ENCODE results near the gene RBMS1. TPM values are rescaled to one million over a fixed set of nuclear protein-coding genes. Genes with fewer than 3 reads are reported as not detected.
A peak's percentile ranks its signal among the peaks of the same experiment; 100 is the strongest.

RBMS1 gene
- total RNA-seq, 1 donor from 2014 or later, result 102 TPM

GRCh38 chr2:160322320-160322719, 171.3 kb downstream of the RBMS1 start:
- H3K4me1 ChIP-seq, result peaks cover 70% of the 10 kb centered on the region
- DNase-seq (no peak), ATAC-seq (no peak)
- TF ChIP-seq CTCF (IDR thresholded peaks at IDR 0.05), result no peak
- H3K27ac ChIP-seq, result no peak overlapping the region
- intact Hi-C loops (cut with DNase I), result no loop called here
- no peak overlapping the region for H3K4me3 ChIP-seq
- no peaks in the 10 kb centered on the region for H3K27me3 ChIP-seq
- no peaks in the 10 kb centered on the region for H3K36me3 ChIP-seq
- H3K9me3 ChIP-seq, result no peaks in the 10 kb centered on the region

- DNase-seq (no peak), ATAC-seq (peak; percentile 84)
- Histone ChIP-seq H3K4me3 (no peak overlapping the region), H3K36me3 (no peaks in the 10 kb centered on the region), H3K27me3 (no peaks in the 10 kb centered on the region), H3K4me1 (peaks cover 70% of the 10 kb centered on the region), H3K27ac (no peak overlapping the region), H3K9me3 (no peaks in the 10 kb centered on the region)
- TF ChIP-seq CTCF (IDR thresholded peaks at IDR 0.05), result no peak
- intact Hi-C loops (cut with DNase I), result no loop called here
These were observed 172.6 kb downstream of the RBMS1 start for GRCh38 chr2:160321006-160321405.

GRCh38 chr2:160319700-160320099, 173.9 kb downstream of the RBMS1 start:
- Histone ChIP-seq H3K4me1 (peaks cover 58% of the 10 kb centered on the region), H3K9me3 (no peaks in the 10 kb centered on the region), H3K27me3 (no peaks in the 10 kb centered on the region), H3K27ac (no peak overlapping the region), H3K36me3 (no peaks in the 10 kb centered on the region), H3K4me3 (no peak overlapping the region)
- TF ChIP-seq CTCF (IDR thresholded peaks at IDR 0.05), result no peak
- DNase-seq (no peak), ATAC-seq (no peak)
- intact Hi-C loops (cut with DNase I), result no loop called here

- Histone ChIP-seq H3K27me3 (no peaks in the 10 kb centered on the region), H3K36me3 (peaks cover 2% of the 10 kb centered on the region), H3K4me3 (no peak overlapping the region), H3K27ac (peak overlapping the region; percentile 1), H3K4me1 (peaks cover 47% of the 10 kb centered on the region), H3K9me3 (no peaks in the 10 kb centered on the region)
- DNase-seq (no peak), ATAC-seq (no peak)
- no peak for TF ChIP-seq CTCF (IDR thresholded peaks at IDR 0.05)
- intact Hi-C loops (cut with DNase I), result no loop called here
These were observed 175.4 kb downstream of the RBMS1 start for GRCh38 chr2:160318218-160318617.

- Histone ChIP-seq H3K27ac (no peak overlapping the region), H3K4me1 (peaks cover 44% of the 10 kb centered on the region), H3K9me3 (no peaks in the 10 kb centered on the region), H3K27me3 (no peaks in the 10 kb centered on the region), H3K36me3 (peaks cover 10% of the 10 kb centered on the region), H3K4me3 (no peak overlapping the region)
- TF ChIP-seq CTCF (IDR thresholded peaks at IDR 0.05), result no peak
- DNase-seq (no peak), ATAC-seq (peak; percentile 70)
- intact Hi-C loops (cut with DNase I), result no loop called here
These were observed 176.2 kb downstream of the RBMS1 start for GRCh38 chr2:160317181-160318099.

Measured in upper lobe of right lung (tissue), 1 donor.